Islet precursor cell (in vitro differentiated cells): ENCODE data around the gene NOL7.
A peak's percentile ranks its signal among the peaks of the same experiment; 100 is the strongest.

ENCODE experiments used
- DNase-seq: peaks from one replicate; pipeline ENCODE4 v3.0.0-alpha.2; 2018

NOL7 gene

GRCh38 chr6:13600036-13600435 is 15.1 kb upstream of the NOL7 start:
- no peak for DNase-seq

DNA sequence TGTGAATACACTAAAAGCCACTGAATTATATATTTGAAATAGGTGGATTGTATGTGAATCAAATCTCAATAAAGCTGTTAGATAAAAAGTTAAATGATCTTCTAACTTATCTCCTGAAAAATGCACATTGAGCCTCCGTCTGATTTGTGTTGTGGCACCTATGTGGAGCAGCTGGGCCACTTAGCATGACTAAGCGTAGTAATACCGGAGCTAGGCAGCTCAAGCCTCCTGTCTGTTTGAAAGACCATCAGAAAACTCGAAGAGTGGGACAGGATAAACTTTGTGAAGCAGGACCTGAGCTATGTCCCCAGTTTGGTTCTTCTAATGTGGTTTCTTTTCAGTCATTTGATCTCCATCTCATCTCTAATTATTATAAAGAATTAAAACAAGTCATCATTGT is 11.0 kb upstream of the NOL7 start:
- DNase-seq = no peak

DNA sequence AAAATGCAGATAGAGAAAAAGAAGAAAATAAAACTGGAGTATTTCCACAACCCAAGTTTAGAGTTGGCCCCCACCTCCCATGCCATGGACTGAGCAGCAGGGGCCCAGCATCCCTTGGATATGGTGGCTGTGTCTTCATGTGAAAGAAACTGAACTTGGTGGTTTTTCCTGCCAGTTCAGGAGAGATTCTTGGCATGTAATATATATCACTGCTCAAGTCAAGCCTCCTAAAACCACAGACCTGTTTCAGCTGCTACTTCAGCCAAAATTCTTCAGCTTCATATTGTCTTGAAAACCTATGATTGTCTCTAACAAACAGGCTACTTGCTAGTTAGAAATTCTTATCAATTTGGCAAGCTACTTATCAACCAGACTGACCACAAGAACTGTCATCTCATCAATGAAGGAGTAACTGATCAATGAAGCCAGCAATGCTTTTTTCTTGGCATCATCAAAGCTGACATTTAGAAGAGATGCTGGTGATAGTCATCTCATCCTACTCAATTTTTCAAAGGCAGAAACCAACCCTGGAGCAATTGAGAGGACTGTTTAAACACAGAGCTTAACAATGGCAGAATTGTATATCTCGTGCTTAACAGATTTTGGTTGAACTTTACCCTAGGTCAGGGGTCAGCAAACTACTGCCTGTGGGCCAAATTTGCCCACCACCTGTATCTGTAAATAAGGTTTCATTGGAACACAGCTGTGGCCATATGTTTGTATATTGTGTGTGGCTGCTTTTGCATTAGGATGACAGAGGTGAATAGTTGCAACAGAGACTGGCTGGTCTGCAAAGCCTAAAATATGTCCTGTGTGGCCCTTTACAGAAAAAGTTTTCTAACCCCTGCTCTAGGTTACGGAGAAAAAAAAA is 10.4 kb upstream of the NOL7 start:
- DNase-seq = no peak

DNA sequence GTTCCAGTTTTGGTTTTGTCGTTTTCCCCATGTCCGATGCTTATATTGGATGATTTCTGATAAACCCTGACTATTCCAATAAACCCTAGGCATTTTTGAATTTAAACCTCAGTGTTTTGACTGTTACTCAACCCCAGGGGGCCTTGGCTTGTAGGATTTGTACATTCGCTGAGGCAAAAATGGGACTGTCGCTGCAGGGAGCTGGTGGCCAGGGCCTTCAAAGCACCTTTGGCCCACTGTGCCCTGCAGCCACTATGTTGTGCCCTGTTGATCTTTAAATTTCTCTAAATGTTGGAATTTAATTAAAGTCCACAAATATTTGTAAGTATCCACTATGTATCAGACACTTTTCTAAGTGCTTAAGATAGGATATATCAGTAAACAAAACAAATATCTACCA is 9.5 kb upstream of the NOL7 start:
- DNase-seq = no peak

DNA sequence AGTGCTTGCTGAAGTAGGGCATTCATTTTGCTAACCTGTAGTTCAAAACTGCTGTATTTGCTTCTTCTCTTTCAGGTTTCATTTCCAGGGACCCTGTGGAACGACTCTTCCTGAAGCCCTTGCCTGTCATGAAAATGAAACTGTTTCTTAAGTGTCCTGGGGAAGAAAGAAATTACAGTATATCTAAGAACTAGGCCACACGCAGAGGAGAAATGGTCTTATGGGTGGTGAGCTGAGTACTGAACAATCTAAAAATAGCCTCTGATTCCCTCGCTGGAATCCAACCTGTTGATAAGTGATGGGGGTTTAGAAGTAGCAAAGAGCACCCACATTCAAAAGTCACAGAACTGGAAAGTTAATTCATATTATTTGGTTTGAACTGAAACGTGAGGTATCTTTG is 3.4 kb upstream of the NOL7 start:
- no peak for DNase-seq

GRCh38 chr6:13613029-13613594 is 2.0 kb upstream of the NOL7 start:
- DNase-seq = no peak

GRCh38 chr6:13614126-13614925 is 809 bp upstream of the NOL7 start:
- peak; percentile 81 for DNase-seq

DNA sequence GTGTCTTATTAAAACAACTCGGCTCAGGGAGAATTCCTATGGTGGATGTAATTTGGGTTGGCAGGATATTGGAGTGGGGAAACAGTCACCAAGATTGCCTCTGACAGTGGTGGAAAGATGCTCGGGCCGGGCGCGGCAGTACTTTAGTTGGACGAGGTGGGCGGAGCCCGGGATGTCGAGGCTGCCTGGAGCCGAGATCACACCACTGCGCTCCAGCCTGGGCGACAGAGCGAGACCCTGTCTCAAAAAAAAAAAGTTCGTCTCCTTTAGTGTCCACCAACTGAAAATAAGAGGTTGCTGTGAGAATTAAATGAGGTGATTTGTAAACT is 621 bp downstream of the NOL7 start:
- DNase-seq = peak; percentile 67

- DNase-seq = no peak
These were observed 1.9 kb downstream of the NOL7 start for GRCh38 chr6:13617066-13617465.

DNA sequence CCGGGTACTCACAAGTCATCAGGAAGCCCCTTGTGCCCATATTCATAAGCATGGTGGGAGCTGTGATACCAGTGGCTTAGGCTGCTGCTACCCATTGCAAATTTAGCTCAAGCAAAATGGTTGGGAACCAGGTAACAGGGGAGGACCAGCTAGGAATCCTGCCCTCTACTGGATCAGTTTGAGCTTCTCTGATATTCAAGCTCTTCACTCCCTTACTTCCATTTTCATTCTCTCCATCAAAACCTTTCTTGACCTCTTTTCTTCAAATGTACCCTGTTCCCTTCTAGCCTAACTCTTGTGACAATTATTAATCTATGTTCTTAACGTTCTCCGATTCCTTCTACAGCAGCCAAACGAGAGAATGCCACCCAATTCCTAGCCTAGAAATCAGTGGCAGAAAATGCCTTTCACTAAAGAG is 9.7 kb downstream of the NOL7 start:
- no peak for DNase-seq

DNA sequence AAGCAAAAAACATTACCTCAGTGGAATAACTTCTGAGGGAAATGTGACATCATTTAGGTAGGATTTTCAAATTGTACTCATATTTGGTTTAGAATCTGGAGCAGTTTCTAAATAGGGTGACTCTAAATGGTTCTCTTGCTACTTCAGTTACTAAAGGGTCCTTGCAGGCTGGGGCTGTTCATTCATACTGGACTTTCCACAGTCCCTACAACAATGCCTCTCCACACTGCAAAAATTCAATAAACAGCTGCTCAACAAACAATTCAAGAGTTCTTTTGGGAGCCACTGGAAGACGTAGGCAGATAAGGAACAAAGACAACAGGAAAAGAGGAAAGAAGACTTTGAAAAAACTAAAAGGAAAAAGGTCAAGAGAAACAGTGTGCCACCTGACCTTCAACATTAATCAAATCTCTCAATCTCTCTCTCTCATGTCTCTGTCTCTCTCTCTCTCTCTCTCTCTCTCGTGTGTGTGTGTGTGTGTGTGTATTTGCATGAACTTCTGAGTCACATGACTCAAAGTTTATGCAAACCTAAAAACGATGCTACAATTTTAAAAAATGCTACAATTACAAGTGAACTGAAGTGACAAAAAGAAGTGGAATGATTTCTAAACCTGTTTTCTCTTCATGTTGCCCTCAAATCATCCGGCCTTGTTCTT is 14.5 kb downstream of the NOL7 start:
- DNase-seq = no peak

GRCh38 chr6:13630499-13630898 is 15.4 kb downstream of the NOL7 start:
- DNase-seq = no peak

GRCh38 chr6:13633343-13633742 is 18.2 kb downstream of the NOL7 start:
- no peak for DNase-seq

DNA sequence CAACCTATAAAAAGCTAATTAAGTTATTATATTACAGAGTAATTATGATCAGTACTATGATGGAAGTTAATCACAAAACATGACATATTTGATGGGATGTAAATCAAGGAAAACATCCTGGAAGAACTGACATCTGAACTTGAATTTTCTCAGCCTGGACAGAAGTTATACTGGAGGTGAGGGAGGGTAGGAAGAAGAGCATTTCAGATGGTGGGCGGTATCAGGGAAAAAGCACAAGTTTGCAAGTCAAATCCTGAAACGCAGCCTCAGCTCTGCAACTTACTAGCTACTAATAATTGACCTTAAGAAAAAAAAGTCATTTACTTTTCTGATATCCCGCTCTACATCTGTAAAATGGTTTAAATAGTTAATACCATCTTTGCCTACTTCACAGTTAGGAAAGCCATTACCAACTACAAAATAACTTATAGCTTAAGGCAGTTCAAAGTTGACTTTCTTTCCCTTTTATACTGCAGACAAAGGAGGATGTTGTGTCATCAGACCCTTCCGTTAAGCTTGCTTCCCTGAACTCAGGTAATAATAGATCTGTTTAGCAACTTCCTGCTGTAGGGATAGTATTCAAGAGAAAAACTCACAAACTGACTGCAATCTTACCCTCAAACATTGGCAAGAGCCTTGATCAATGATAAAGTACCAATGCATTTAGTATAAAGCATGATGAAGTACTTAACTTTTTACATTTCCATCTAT is 21.0 kb downstream of the NOL7 start:
- DNase-seq = no peak

DNA sequence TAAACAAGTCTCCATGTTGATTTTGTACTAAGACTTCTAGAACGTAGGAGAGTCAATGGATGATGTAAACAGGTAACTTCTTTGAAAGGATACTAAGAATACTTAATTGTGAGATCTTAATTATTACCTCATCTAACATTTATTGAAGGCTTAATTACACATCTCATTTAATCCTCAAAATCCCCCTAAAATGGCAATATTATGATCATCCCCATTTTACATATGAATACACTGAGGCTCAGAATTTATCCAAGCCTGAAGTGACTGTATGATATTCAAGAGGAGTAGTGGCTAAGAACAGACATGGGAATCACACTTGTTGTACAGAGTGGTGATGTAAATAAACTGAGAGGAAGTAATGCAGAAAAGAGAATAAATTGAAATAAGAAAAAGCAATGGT is 22.9 kb downstream of the NOL7 start:
- no peak for DNase-seq

DNA sequence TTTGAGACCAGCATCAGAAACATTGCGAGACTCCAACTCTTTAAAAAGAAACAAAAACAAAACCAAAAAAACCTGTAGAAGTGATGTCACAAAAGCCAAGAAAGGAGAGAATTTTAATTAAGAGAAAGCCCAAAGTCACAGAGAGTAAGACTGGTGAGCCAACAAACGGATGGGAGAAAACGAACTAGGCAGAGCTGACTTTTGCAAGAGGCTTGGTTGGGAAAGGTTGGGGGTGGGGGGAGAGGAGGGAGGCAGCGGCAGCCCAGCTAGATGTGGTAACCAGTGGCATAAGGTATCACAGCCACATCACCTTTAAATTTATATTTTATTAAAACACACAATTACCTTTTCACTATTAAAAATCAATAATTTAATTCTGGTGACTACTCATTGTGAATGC is 23.5 kb downstream of the NOL7 start:
- no peak for DNase-seq

- no peak for DNase-seq
These were observed 26.2 kb downstream of the NOL7 start for GRCh38 chr6:13641315-13641714.

GRCh38 chr6:13643125-13643524 is 28.0 kb downstream of the NOL7 start:
- no peak for DNase-seq

DNA sequence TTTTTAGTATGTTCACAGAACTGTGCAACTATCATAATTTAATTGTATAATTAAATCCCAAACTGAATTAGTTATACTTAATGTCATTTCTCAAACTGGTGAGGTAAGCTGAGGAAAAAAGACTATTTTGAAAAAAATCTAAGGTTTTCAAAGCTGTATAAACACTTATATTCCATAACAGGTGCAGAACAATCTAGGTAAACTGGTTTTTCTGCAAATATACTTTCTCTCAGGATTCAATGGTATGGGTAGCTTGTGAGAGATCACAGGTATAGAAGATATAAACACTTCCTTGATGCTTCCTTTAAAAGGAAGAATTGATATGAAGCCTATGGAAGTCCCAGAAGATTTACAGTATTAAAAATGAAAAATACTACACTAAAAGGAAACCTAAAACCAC is 33.7 kb downstream of the NOL7 start:
- no peak for DNase-seq

GRCh38 chr6:13649393-13649792 is 34.3 kb downstream of the NOL7 start:
- no peak for DNase-seq

DNA sequence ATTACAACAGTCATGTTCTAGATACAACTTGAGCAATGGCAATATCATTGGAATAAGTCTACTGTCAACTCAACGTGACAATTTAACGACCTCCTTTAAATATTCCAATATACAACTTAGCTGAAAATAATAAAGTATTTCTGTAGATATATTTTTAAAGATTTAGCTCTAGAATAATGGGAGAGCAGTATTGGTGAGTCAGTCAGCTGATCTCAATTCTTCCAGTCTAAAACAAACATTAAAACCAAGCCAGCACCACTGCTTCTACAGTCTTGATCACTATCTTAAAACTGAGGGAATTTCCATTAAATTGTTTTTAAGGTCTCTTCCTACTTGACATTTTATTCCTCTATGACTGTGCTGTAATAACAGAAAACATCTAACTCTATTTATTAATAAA is 38.2 kb downstream of the NOL7 start:
- DNase-seq = no peak

- DNase-seq = no peak
These were observed 39.4 kb downstream of the NOL7 start for GRCh38 chr6:13654496-13654895.

DNA sequence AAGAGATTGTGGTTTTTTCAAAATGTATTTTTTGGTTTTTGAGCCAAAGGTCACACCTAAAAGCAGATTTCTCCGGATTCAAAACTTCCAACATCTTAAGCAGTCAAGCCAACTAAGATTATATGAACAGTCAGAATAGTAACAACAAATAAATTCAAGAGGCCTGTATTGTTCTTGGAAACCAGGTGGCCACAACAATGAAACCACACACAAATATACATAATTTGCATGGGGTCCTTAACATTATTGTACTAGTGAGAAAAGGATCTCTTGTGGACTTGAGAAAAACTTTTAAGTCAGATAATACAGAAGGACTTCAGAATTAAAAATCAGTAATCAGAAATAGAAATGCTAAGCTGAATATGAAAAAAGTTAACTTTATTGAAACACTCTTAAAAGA is 40.6 kb downstream of the NOL7 start:
- DNase-seq = no peak
